G401 (cell line): ENCODE results near the gene CYP51A1. TPM values are rescaled to one million over a fixed set of nuclear protein-coding genes. Genes with fewer than 3 reads are reported as not detected.
A peak's percentile ranks its signal among the peaks of the same experiment; 100 is the strongest.
"Not testable (repeated sequence)": the region's sequence is repeated elsewhere in the genome, so short reads cannot be mapped to it uniquely, and the experiment has no call there.

Source experiments
- DNase-seq: peaks from one replicate; pipeline ENCODE4 v3.0.0-alpha.2; 2015; ENCODE audit warnings: low spot score
- in situ Hi-C: cut with HindIII; loops from 2 replicates; pipeline ENCODE4 v1.10.0; 2016; ENCODE audit warnings: low sequenced_read_pairs, mixed read lengths
- total RNA-seq: library from RNA; depleted of rRNA; stranded (reverse); fragments of >200 nt; shearing (Covaris generic); gene quantifications from 2 replicates; pipeline ENCODE4 v1.2.3, GENCODE V29; 2014; rRNA removed

Gene CYP51A1
- total RNA-seq = 77.6 and 116 TPM in 2 replicates

DNA sequence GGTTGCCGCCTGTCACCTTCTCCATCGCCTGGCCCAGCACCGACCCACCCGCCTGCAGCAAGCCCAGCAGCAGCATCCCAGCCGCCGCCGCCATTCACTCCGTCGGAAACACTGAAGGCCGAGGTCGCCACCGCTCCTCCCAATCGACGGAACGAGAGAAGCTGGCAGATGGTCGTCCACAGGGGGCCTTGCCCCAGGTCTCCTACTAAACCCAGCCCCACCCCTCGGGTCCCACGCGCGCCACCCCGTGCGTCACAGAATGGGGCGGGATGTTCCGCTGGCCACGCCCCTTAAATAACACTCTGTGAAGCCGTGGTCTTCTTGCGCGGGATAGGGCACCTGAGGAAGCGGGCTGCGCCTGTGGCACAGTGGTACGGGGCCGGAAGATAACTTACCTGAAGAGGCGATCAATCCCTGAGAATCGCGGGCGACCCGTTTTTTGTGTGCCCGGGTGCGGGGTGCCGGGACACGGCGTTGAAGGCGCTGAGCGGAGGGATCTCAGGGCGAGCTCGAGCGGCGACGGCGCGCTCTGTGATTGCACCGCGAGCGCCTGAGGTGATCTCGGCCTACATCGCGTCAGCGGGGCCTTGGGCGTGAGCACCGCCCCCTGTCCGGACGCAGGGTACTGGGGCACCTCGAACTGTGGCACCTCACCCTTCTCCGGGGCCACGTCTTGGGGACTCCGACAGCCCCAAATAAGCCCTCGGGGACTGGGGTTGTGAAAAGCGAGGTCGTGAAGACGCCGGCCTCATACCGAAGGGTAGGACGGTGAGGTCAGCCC, at the start of gene CYP51A1:
Gene CYP51A1 (minus strand): TSS at position 207 of the 781 bp plus-strand sequence. CDS start 113 bp downstream, at position 94.
- in situ Hi-C loops = no loop called here
- DNase-seq = peak; percentile 96

GRCh38 chr7:92178928-92179924, 44.9 kb upstream of the CYP51A1 start, which contains the start of gene LRRD1:
Gene LRRD1 (minus strand): TSS chr7:92179142. CDS start chr7:92165202, 13,940 bp downstream.
- peak; percentile 87 for DNase-seq
- in situ Hi-C loops = no loop called here

DNA sequence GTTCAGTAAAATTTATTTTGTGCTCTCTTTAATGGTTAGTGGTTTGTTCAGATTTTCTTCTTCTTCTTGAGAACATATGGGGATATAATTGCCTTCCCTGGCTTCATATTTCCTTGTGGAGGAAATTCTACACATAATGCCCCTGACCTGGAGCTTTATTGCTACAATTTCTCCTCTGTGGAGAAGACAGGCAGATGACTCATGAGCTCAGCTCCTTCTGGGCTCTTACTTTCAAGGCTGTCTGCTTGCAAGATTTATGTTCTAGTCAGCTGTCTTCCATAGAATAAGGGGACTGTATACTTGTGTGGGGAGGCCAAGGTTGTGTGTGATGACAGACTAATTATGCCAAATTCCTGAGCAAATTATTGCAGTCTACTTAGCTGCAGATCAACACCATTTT, 43.1 kb upstream of the CYP51A1 start:
- in situ Hi-C loops = no loop called here
- DNase-seq = no peak

- in situ Hi-C loops, DNase-seq: not testable (repeated sequence)
Measured at GRCh38 chr7:92169529-92169928, 35.3 kb upstream of the CYP51A1 start.

GRCh38 chr7:92161271-92161670, 27.0 kb upstream of the CYP51A1 start:
- in situ Hi-C loops = no loop called here
- no peak for DNase-seq

DNA sequence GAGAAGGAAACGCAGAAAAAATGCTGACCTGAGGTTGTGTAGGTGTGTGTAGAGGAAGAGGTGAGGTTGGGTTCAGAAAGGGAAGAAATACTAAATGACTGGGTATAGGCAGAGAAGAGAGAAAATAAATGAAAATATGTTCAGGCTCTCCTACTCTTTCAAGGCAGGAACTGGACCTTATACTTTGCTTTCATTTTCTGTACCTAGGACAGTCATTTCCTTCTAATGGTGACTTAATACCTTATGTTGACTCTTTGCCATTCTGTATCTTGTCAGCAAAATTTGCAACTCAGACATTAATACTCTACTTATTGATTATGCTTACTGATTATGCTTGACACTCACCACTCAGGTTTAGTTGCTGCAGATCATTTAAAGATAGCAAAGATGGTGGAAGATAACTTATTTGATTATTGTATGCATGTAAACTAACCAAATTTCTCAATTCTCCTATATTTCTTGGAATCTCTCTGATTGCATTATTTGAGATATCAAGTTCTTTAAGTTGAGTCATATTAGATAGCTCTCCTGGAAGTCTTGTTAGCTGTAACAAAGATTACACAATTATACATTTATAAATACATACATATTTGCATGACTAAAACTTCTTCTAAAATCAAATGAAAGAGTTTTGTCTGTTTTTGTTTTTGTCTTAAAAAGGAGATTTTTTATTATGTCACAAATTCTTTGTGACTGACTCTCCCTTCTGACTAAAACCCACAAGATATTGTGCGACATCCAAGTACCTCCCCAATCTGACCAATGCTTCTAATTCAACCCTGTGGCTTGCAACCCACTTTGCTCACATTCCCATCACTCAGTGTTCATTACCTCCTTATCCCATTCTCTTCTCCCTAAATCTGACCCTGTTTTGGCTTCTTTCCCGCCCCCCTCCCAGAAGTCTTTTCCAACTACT, 24.6 kb upstream of the CYP51A1 start:
- in situ Hi-C loops = no loop called here
- DNase-seq = no peak

DNA sequence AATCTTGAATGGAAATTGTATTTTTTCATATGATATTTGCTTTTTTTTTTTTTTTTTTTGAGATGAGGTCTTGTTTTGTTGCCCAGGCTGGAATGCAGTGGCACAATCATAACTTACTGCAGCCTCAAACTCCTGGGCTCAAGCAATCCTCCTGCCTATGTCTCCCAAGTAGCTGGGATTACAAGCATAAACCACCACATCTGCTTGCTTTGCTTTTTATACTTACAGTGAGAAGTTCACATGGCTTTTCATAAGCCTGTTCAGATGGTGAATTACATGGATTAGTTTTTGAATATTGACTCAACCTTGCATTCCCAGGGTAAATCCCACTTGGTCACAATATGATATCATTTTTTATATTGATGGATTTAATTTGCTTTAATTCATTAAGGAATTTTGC, 22.7 kb upstream of the CYP51A1 start:
- DNase-seq = no peak
- in situ Hi-C loops = no loop called here

GRCh38 chr7:92155108-92155739, 20.9 kb upstream of the CYP51A1 start:
- in situ Hi-C loops = no loop called here
- DNase-seq = no peak

DNA sequence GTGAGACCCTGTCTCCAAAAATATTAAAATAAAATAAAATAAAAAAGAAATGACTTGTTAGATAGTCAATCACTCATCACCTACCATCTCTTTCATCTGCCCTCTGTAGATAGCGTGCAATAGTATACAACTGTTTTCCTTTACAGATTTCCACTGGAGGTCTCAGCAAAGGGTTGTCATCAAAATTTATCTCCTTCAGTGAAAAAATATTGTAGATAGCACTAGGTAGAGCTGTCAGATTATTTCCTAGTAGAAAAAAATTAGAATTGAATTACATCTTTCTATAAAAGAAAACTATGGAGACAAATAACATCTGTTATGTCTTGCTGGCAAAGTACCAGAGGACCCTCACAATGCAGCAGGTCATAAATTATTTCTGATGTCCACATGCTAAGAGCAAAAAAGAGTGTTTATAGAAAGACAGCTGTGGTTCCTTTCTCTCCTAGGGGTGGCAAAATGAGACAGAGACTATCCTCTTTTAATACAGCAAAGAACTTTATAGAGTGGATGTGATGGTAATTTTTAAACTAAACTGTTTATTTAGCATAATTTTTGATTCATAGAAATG, 16.3 kb upstream of the CYP51A1 start:
- in situ Hi-C loops = no loop called here
- DNase-seq = no peak

DNA sequence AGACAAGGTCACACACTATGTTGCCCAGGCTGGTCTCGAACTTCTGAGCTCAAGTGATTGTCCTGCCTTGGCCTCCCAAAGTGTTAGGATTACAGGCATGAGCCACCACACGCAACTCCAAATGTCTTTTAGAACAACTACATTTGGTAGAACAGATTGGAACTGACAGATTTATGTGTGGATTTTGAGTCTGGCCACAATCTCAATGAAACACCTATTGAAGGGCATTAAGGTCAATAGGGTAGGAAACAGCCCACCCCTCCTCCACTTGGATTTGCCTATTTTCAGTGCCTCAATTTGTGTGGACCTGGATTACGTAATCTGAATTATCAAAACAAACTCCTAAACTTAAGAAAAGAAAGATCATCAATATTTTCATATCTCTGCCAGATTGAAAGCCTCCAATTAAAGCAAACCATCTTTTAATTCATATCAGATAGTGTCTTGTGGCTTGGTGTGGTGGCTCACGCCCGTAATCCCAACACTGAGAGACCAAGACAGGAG, 15.5 kb upstream of the CYP51A1 start:
- in situ Hi-C loops = no loop called here
- no peak for DNase-seq

DNA sequence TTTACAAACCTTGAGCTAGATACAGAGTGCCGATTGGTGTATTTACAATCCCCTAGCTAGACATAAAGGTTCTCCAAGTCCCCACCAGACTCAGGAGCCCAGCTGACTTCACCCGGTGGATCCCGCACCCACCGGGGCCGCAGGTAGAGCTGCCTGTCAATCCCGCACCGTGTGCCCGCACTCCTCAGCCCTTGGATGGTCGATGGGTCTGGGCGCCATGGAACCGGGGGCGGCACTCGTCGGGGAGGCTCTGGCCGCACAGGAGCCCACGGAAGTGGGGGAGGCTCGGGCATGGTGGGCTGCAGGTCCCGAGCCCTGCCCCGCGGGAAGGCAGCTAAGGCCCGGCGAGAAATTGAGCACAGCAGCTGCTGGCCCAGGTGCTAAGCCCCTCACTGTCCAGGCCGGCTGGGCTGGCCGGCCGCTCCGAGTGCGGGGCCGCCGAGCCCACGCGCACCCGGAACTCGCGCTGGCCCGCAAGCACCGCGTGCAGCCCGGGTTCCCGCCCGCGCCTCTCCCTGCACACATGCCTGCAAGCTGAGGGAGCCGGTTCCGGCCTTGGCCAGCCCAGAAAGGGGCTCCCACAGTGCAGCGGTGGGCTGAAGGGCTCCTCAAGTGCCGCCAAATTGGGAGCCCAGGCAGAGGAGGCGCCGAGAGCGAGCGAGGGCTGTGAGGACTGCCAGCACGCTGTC, 9.1 kb upstream of the CYP51A1 start:
- DNase-seq, in situ Hi-C loops: not testable (repeated sequence)

DNA sequence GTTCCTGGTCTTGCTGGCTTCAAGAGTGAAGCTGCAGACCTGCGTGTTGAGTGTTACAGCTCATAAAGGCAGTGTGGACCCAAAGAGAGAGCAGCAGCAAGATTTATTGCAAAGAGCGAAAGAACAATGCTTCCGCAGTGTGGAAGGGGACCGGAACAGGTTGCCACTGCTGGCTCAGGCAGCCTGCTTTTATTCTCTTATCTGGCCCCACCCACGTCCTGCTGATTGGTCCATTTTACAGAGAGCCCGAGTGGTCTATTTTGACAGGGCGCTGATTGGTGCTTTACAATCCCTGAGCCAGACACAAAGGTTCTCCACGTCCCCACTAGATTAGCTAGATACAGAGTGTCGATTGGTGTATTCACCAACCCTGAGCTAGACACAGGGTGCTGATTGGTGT, 8.5 kb upstream of the CYP51A1 start:
- in situ Hi-C loops, DNase-seq: not testable (repeated sequence)

DNA sequence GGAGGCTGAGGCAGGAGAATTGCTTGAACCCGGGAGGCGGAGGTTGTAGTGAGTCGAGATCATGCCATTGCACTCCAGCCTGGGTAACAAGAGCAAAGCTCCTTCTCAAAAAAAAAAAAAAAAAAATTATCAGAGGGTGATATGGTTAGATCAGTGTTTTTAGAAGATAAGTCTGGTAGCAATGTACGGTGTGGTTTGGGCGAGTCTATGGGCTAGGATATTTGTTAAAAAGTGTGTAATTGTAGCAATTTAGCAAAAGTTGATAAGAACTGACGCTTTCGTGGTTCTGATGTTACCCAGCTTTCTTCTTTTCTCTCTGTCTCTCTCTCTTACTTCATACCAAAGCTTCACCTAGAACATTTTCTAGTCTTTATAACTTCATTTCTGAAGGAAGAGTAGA, 6.9 kb upstream of the CYP51A1 start:
- in situ Hi-C loops = no loop called here
- DNase-seq = no peak

DNA sequence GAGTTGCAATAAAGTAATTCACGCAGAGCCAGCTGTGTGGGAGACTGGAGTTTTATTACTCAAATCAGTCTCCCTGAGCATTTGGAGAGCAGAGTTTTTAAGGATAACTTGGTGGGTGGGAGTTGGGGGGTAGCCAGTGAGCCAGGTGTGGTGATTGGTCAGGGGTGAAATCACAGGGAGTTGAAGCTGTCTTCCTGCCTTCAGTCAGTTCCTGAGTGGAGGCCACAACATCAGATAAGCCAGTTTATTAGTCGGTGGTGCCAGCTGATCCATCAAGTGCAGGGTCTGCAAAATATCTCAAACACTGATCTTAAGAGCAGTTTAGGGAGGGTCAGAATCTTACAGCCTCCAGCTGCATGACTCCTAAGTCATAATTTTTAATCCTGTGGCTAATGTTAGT, 3.3 kb upstream of the CYP51A1 start:
- in situ Hi-C loops = no loop called here
- no peak for DNase-seq

DNA sequence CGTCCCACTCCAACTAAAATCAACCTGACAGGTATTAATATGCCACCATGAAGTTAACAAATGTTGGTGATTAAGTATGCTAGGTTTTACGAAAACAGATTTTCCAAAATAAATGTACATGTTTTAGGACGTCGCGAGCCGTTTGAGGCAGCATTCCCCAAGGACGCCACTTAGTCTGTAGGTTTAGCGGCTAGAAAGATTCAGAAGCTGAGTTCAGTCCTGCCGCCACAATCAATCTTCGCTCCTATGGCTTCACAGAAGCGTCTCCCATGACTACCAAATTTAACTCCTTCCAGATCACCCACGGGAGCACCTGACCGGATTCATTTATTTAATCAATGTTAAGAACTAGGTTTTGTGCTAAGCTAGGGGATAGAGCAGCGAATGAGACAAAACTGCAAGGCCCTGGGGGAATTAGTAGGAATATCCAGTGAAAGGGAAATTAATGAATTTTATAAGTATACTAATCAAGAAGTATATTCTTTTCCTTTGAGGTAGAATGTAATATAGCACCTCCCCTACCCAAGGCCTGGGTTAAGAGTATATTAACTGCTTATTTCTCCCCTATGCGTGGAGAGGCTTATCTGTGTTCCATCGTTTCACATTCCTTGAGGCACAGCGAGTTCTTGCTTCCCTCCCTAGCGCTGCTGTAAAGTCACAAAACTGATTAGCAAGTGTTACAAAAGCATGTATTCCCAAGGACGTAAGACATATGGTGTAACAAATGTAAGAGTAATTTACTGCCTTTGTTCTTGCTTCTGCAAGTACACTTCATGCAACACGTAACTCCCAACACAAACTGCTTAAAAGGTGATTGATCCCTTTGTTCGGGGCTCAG, 994 bp upstream of the CYP51A1 start:
- in situ Hi-C loops = no loop called here
- DNase-seq = peak; percentile 22

DNA sequence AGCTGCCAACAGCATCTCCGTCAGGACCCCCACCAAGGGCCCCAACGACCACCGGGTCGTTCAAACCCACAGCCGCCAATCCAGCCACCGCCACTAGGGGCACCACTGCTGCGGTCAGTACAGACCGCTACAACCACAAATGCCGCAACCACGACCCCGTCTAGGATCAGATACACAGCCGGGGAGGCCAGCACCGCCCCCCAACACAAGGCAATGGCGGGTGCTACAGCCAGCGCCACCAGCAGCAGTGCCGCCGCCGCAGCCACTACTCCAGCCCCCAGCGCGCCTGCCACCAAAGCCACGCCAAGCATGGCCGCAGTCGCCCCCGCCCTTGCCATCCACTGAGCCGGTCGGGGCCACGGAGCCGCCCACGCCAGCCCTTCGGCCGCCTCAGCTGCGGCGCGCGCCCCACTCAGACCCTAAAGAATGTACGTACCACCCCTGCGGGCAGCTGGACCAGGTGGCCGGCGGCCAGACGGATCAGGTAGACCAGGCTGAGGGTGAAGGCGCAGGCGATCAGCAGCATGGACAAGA, 473 bp downstream of the CYP51A1 start:
- DNase-seq = peak; percentile 72
- in situ Hi-C loops = no loop called here
